Heart left ventricle (tissue), 13 donors: ENCODE results near the gene COL26A1.

Experiments
- CTCF ChIP-seq, 12 donors: fragments of 200-600 bp; sonication (generic) in 4 of 12; IDR thresholded peaks; one replicate each; pipeline versions ENCODE4 v1.5.0 to v1.8.0; 2018 to 2022; ENCODE audit warnings: antibody characterized with exemption in 12 of 12, mild to moderate bottlenecking in 5 of 12
- POLR2A ChIP-seq, 2 donors: fragments of 450-650 bp; IDR thresholded peaks; one replicate each; pipeline ENCODE4 v1.6.1; 2017; ENCODE audit warnings: antibody characterized with exemption in 2 of 2, mild to moderate bottlenecking in 2 of 2, moderate library complexity in 2 of 2
- donor health status: ischemic (EF 13 %, LVEDD 7.1; RV severe dilation, severe dysfunction).
- donor health status: DM: no; HTN: yes; CAD: no.
- donor health status: DM: no; HTN: no; CAD: no.
- donor health status: ischemic (EF 25% LVEDD 6.9; RV normal size, moderate dysfunction).
- donor health status: ischemic (EF 25% LVEDD 5.7; RV mildly dilated, moderate dysfunction).
- donor health status: ischemic (EF 35%, LVEDD 5.7; RV mildly dilated, moderate dysfunction).
- donor health status: nonischemic (EF 11% LVEDD 7.7; RV severe dilation, severe dysfunction).
- donor health status: DM: yes; HTN: yes; CAD: no.
- donor health status: PGD.
- donor health status: ischemic (EF 29% LVEDD 5.4; RV normal size, mild dysfunction).
- donor health status: nonischemic (EF 23%, LVEDD 6.1; RV moderate dilation, normal function).

- TF ChIP-seq CTCF (IDR thresholded peaks at IDR 0.05), result no peak
- no peak for TF ChIP-seq POLR2A (IDR thresholded peaks at IDR 0.05)
Observed at GRCh38 chr7:101365956-101366355, 3.3 kb downstream of the COL26A1 start.
